Body of pancreas (tissue), 4 donors: ENCODE measurements around the gene SLC17A9. TPM values are rescaled to one million over a fixed set of nuclear protein-coding genes. Genes with fewer than 3 reads are reported as not detected.
A peak's percentile ranks its signal among the peaks of the same experiment; 100 is the strongest.

Source experiments
- ATAC-seq: fragments of 150-250 bp; one replicate; pipeline ENCODE4 v1.9.1; 2016
- DNase-seq, 4 donors: peaks; one replicate each; pipeline ENCODE4 v3.0.0-alpha.2; 2019
- H3K27ac ChIP-seq, 4 donors: fragments of 200-600 bp; sonication (generic); 1 replicate in 3 of 4; 2 replicates in 1 of 4; pipeline versions ENCODE4 v1.5.1 to v1.6.1; 2016 to 2019; ENCODE audit warnings: mild to moderate bottlenecking in 1 of 4, mixed read lengths in 1 of 4, moderate library complexity in 1 of 4
- H3K27me3 ChIP-seq, 2 donors: fragments of 200-600 bp; sonication (generic); one replicate each; pipeline ENCODE4 v1.6.0; 2016; ENCODE audit warnings: mild to moderate bottlenecking in 1 of 2
- H3K36me3 ChIP-seq, 2 donors: fragments of 200-600 bp; sonication (generic); replicated peaks in 1 of 2; 2 replicates each; pipeline ENCODE4 v1.5.1; 2016; ENCODE audit warnings: low read depth in 2 of 2; ENCODE audit not compliant: insufficient read depth in 1 of 2
- H3K4me1 ChIP-seq: fragments of 200-600 bp; sonication (generic); one replicate; pipeline ENCODE4 v1.6.0; 2016
- H3K4me3 ChIP-seq, 2 donors: fragments of 200-600 bp; sonication (generic); 1 replicate in 1 of 2; 2 replicates in 1 of 2; pipeline ENCODE4 v1.5.1; 2016 to 2019
- H3K9me3 ChIP-seq, 3 donors: fragments of 200-600 bp; sonication (generic); 1 replicate in 2 of 3; 2 replicates in 1 of 3; pipeline ENCODE4 v1.5.1; 2016
- POLR2A ChIP-seq, 3 donors: fragments of 450-650 bp; IDR thresholded peaks; one replicate each; pipeline ENCODE4 v1.6.1; 2016; ENCODE audit warnings: antibody characterized with exemption in 3 of 3, mild to moderate bottlenecking in 2 of 3
- WGBS, 2 donors: methylation state at CpG; one replicate each; pipeline ENCODE4 v1.1.5; 2017; 5-methylcytosine and 5-hydroxymethylcytosine counted together
- intact Hi-C: fragments of 100-400 bp; cut with DNase I; formaldehyde crosslinking; loops from one replicate; pipeline ENCODE4 v1.15.1; 2023
- total RNA-seq, 2 donors: library from RNA; depleted of rRNA; stranded (reverse); fragments of >200 nt; gene quantifications; one replicate each; pipeline ENCODE4 v1.1.0, GENCODE V29; 2016
- TF ChIP-seq, protein P1 (sequence below), 7 experiments: fragments of 450-650 bp in 4 of 7; fragments of 200-600 bp in 3 of 7; sonication (generic) in 3 of 7; IDR thresholded peaks; one replicate each; pipeline ENCODE4 v1.5.1; 2016 to 2019; ENCODE audit warnings: antibody characterized with exemption in 7 of 7

Gene SLC17A9
- total RNA-seq, 2 donors from 2014 or later, result 0.78 to 4.9 TPM

DNA sequence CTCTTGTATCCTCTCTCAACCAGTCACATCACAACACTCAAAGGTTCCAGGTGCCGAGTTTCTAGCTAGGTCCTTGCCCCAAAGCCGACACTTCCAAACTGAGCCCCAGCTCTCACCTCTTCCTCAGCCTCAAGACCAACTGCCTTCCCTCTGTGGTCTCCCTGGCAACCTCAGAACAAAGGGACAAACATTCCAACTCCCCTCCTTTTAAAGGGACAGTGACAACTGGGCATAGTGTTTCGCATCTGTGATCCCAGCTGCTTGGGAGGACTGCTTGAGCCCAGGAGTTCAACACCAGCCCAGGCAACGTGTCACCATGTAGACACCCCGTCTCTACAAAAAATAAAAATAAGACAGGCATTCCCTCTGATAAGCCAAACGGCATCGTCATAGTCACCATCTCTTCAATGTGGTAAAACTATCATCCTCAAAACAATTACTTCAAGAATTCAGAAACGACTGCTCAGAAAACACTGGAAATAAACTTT is 37.5 kb upstream of the SLC17A9 start:
- peaks cover 10 to 19% of the 10 kb centered on the region in 2 donors for H3K36me3 ChIP-seq
- peaks cover 66% of the 10 kb centered on the region for H3K4me1 ChIP-seq
- intact Hi-C loops, result no loop called here
- no peak overlapping the region for H3K4me3 ChIP-seq
- DNase-seq, result peak; percentile 41 to 66 (median 46)
- H3K27ac ChIP-seq, result no peak overlapping the region
- TF ChIP-seq, protein P1, sequence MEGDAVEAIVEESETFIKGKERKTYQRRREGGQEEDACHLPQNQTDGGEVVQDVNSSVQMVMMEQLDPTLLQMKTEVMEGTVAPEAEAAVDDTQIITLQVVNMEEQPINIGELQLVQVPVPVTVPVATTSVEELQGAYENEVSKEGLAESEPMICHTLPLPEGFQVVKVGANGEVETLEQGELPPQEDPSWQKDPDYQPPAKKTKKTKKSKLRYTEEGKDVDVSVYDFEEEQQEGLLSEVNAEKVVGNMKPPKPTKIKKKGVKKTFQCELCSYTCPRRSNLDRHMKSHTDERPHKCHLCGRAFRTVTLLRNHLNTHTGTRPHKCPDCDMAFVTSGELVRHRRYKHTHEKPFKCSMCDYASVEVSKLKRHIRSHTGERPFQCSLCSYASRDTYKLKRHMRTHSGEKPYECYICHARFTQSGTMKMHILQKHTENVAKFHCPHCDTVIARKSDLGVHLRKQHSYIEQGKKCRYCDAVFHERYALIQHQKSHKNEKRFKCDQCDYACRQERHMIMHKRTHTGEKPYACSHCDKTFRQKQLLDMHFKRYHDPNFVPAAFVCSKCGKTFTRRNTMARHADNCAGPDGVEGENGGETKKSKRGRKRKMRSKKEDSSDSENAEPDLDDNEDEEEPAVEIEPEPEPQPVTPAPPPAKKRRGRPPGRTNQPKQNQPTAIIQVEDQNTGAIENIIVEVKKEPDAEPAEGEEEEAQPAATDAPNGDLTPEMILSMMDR (IDR thresholded peaks at IDR 0.05), result no peak
- TF ChIP-seq POLR2A (IDR thresholded peaks at IDR 0.05), result peak in 1 of 3 donors; percentile 32
- ATAC-seq, result peak; percentile 85
- no peaks in the 10 kb centered on the region for H3K9me3 ChIP-seq
- H3K27me3 ChIP-seq, result no peaks in the 10 kb centered on the region
- WGBS, 2 donors, result 40 to 44% methylated on average over 8 of the region's 8 CpGs

DNA sequence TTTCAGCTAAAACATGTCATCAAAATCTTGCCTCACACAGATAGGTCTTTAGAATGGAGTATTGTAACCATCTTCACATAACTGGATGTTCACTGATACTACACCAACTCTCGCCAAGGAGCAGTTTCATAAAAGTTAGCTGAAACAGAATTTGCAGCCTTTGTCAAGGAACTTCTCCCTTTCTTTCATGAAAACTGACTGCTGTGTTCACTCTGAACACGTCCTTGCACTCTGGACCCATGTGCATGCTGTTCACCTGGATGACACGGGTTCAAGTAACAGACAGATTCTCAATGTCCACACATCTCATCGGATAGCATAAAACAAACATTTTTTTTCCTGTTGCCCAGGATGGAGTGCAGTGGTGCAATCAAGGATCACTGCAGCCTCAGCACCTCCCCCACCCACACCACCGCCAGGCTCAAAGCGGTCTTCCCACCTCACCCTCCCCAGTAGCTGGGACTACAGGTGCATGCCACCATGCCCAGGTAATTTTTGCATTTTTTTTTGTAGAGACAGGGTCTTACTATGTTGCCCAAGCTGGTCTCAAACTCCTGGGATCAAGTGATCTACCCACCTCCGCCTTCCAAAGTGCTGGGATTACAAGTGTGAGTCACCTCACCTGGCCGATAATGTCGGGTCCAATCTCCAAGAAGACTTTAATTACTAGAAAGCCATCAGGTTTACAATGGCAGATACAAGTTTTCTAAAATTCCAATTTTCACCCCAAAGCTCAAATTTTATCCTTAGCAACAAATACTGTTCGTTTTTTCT is 35.6 kb upstream of the SLC17A9 start:
- H3K27ac ChIP-seq, result no peak overlapping the region
- no peak for TF ChIP-seq POLR2A (IDR thresholded peaks at IDR 0.05)
- intact Hi-C loops, result no loop called here
- H3K4me1 ChIP-seq, result peaks cover 82% of the 10 kb centered on the region
- no peak for ATAC-seq
- no peak for DNase-seq
- no peaks in the 10 kb centered on the region for H3K27me3 ChIP-seq
- no peaks in the 10 kb centered on the region for H3K9me3 ChIP-seq
- WGBS, 2 donors, result 65 to 71% methylated on average over 10 of the region's 10 CpGs
- no peak overlapping the region for H3K4me3 ChIP-seq
- H3K36me3 ChIP-seq, result peaks cover 0 to 1% of the 10 kb centered on the region in 2 donors

DNA sequence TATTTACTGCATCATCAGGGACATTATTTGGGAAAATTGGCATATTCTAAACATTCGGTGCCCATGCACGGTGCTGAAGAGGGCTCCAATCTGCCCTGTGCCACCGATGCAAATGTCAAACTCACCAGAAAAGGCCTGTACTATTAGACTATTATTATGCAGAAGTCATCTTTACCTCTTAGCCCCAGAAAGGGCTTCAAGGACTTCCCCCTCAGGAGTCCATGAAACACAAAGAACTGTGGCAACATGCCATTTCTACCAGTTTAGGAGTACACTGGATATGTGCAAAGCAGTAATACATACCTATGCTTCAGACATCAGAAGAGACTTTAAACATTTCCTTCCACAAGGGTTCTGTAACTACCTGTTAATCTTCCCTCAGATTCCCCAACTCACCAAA is 34.8 kb upstream of the SLC17A9 start:
- H3K27ac ChIP-seq, result no peak overlapping the region
- H3K9me3 ChIP-seq, result no peaks in the 10 kb centered on the region
- H3K36me3 ChIP-seq, result no peaks in the 10 kb centered on the region
- WGBS, 2 donors, result 72 to 74% methylated on average over 3 of the region's 3 CpGs
- intact Hi-C loops, result no loop called here
- no peak overlapping the region for H3K4me3 ChIP-seq
- H3K4me1 ChIP-seq, result peaks cover 89% of the 10 kb centered on the region
- no peaks in the 10 kb centered on the region for H3K27me3 ChIP-seq
- no peak for TF ChIP-seq POLR2A (IDR thresholded peaks at IDR 0.05)
- TF ChIP-seq, protein P1 (IDR thresholded peaks at IDR 0.05), result no peak
- DNase-seq (no peak), ATAC-seq (no peak)

DNA sequence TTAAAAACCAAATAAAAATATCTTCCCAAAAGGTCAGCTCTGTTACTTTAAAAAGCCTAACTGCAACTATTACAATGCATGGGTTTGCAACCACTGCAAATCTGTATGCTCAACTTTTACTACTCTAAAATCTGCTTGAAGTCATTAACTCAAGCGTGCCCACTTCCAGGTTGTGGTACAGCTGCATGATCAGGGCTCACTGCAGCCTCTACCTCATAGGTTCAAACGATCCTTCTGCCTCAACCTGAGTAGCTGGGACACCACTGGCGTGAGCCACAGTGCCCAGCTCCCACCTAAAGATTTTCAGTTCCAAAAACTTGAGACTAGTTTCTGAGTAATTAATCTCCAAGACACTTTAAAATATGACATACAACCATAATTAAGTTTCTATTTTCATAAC is 34.4 kb upstream of the SLC17A9 start:
- H3K4me1 ChIP-seq, result peaks cover 90% of the 10 kb centered on the region
- no peaks in the 10 kb centered on the region for H3K36me3 ChIP-seq
- no peak overlapping the region for H3K27ac ChIP-seq
- intact Hi-C loops, result no loop called here
- DNase-seq (no peak), ATAC-seq (no peak)
- WGBS, 2 donors, result 43% methylated on average over 3 of the region's 3 CpGs
- no peaks in the 10 kb centered on the region for H3K27me3 ChIP-seq
- TF ChIP-seq, protein P1 (IDR thresholded peaks at IDR 0.05), result no peak
- TF ChIP-seq POLR2A (IDR thresholded peaks at IDR 0.05), result no peak
- no peak overlapping the region for H3K4me3 ChIP-seq
- no peaks in the 10 kb centered on the region for H3K9me3 ChIP-seq

DNA sequence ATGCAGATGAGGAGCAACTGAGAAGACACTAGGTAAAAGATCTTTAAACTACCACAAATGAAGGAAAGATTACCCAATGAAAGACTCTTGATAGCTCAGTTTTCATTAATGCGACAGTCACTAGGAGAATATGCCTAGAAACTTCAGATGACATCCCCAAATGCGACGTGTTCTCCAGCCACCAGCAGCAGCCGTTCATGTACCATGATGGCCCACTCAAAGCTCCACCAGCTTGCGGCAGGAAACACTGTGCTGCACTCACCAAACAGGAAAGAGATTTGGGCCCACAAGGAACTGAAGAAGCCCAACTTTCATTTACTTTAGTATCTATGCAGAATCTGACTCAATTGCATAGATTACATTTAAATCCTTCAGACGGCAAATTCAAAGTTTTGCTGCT is 33.7 kb upstream of the SLC17A9 start:
- H3K4me3 ChIP-seq, result no peak overlapping the region
- H3K27me3 ChIP-seq, result no peaks in the 10 kb centered on the region
- peaks cover 91% of the 10 kb centered on the region for H3K4me1 ChIP-seq
- ATAC-seq, result no peak
- no peak for DNase-seq
- 66 to 83% methylated on average over 6 of the region's 6 CpGs for WGBS, 2 donors
- TF ChIP-seq, protein P1 (IDR thresholded peaks at IDR 0.05), result no peak
- H3K9me3 ChIP-seq, result no peaks in the 10 kb centered on the region
- no peak overlapping the region for H3K27ac ChIP-seq
- H3K36me3 ChIP-seq, result no peaks in the 10 kb centered on the region
- intact Hi-C loops, result no loop called here
